GM12892 (cell line): ENCODE results near the gene NOL4L.

ENCODE experiments used
- POLR2A ChIP-seq: IDR thresholded peaks from 2 replicates; pipeline ENCODE4 v1.6.1; 2011; ENCODE audit warnings: low read depth, low read length, control low read depth
- TAF1 ChIP-seq: IDR thresholded peaks from 2 replicates; pipeline ENCODE4 v1.6.1; 2011; ENCODE audit warnings: low read depth, mild to moderate bottlenecking, control low read depth, low read length, borderline replicate concordance

DNA sequence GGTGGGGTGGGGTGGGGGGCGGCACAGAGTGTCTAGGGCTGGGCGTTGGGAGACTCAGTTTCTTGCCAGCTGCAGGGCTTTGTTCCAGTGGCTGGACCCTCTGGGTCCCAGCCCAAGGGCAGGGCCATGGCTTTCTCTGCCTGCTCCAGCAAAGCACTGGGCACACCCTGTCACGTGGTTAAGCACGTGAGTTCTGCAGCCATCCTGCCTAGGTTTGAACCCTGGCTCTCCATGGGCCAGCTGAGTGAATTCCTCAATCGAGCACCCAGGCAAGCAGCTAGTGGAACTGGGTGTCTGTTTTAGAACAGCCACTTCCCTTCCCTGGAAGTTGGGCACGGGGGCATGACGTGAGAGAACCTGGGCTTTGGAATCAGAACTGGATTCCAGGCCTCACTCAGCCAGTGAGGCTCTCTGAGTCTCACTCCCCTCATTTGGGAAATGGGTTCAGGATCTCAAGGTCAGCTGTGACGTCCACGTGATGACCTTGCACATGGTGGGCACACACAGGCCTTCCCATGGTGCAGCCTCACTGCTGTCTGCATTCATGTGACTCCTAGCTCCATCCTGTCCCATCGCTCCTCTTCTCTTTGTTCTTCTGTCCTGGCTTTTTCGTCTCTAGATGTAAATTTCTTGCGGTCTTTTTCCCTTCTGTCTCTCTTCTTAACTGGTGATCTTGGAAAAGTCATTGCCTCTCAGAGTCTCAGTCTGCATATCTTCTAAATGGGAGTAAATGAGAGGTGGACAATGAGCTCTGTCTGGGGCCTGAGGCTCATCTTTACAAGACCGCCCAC is 45.9 kb downstream of the NOL4L start:
- TF ChIP-seq POLR2A (no peak), TAF1 (no peak)
